Measurements from ENCODE around the gene TSGA10IP.

Gene TSGA10IP

GRCh38 chr11:65945430-65945911, at the start of gene TSGA10IP:
Gene TSGA10IP, plus strand, starts transcription at chr11:65945480. Its CDS starts 196 bp downstream, at chr11:65945676.
- FAIRE-seq, result no peak
- DNase-seq (ENCODE audit: low spot score), result no peak

GRCh38 chr11:65895482-65895981, 49.7 kb upstream of the TSGA10IP start:
- no peak for DNase-seq (ENCODE audit: low spot score)
- no peak for FAIRE-seq

- no peak for FAIRE-seq
- DNase-seq (ENCODE audit: low spot score), result no peak
Observed at GRCh38 chr11:65896034-65896999, 49.0 kb upstream of the TSGA10IP start.

GRCh38 chr11:65897020-65897471, 48.2 kb upstream of the TSGA10IP start:
- no peak for FAIRE-seq
- DNase-seq (ENCODE audit: low spot score), result no peak

GRCh38 chr11:65898656-65899355, 46.5 kb upstream of the TSGA10IP start:
- DNase-seq (ENCODE audit: low spot score) (no peak), FAIRE-seq (no peak)

- DNase-seq (ENCODE audit: low spot score) (peak; percentile 79), FAIRE-seq (no peak)
Observed at GRCh38 chr11:65899356-65900124, 45.7 kb upstream of the TSGA10IP start.

GRCh38 chr11:65900125-65900898, 45.0 kb upstream of the TSGA10IP start, which contains the start of gene FOSL1:
Gene FOSL1, minus strand, starts transcription at chr11:65900388. Its CDS starts 49 bp downstream, at chr11:65900339.
- DNase-seq (ENCODE audit: low spot score) (peak; percentile 93), FAIRE-seq (no peak)

GRCh38 chr11:65900899-65901180, 44.4 kb upstream of the TSGA10IP start:
- DNase-seq (ENCODE audit: low spot score) (no peak), FAIRE-seq (no peak)

- peak; percentile 82 for DNase-seq (ENCODE audit: low spot score)
- no peak for FAIRE-seq
Observed at GRCh38 chr11:65903068-65903481, 42.2 kb upstream of the TSGA10IP start.

GRCh38 chr11:65903715-65904114, 41.6 kb upstream of the TSGA10IP start:
- FAIRE-seq, result no peak
- DNase-seq (ENCODE audit: low spot score), result no peak

GRCh38 chr11:65906602-65907001, 38.7 kb upstream of the TSGA10IP start:
- FAIRE-seq, result no peak
- no peak for DNase-seq (ENCODE audit: low spot score)

GRCh38 chr11:65907878-65908277, 37.4 kb upstream of the TSGA10IP start:
- DNase-seq (ENCODE audit: low spot score) (no peak), FAIRE-seq (no peak)

GRCh38 chr11:65911682-65912568, 33.4 kb upstream of the TSGA10IP start:
- FAIRE-seq, result no peak
- peak; percentile 79 for DNase-seq (ENCODE audit: low spot score)

GRCh38 chr11:65912845-65913244, 32.4 kb upstream of the TSGA10IP start:
- FAIRE-seq, result no peak

GRCh38 chr11:65915101-65915820, 30.0 kb upstream of the TSGA10IP start:
- DNase-seq (ENCODE audit: low spot score) (no peak), FAIRE-seq (peak; percentile 44)

More at GRCh38 chr11:65912845-65913244, 32.4 kb upstream of the TSGA10IP start:
- no peak for DNase-seq (ENCODE audit: low spot score)

- no peak for FAIRE-seq
- DNase-seq (ENCODE audit: low spot score), result peak; percentile 94
Observed at GRCh38 chr11:65915821-65916251, 29.4 kb upstream of the TSGA10IP start.

- no peak for DNase-seq (ENCODE audit: low spot score)
- no peak for FAIRE-seq
Observed at GRCh38 chr11:65916391-65916790, 28.9 kb upstream of the TSGA10IP start.

GRCh38 chr11:65917077-65917433, 28.2 kb upstream of the TSGA10IP start:
- DNase-seq (ENCODE audit: low spot score), result no peak

More at GRCh38 chr11:65917077-65917433, 28.2 kb upstream of the TSGA10IP start:
- no peak for FAIRE-seq
